ENCODE measurements around the gene CEACAM19. TPM values are rescaled to one million over a fixed set of nuclear protein-coding genes. Genes with fewer than 3 reads are reported as not detected.

Gene CEACAM19
- total RNA-seq, 1 experiment from 2014 or later: 3.5 TPM

DNA sequence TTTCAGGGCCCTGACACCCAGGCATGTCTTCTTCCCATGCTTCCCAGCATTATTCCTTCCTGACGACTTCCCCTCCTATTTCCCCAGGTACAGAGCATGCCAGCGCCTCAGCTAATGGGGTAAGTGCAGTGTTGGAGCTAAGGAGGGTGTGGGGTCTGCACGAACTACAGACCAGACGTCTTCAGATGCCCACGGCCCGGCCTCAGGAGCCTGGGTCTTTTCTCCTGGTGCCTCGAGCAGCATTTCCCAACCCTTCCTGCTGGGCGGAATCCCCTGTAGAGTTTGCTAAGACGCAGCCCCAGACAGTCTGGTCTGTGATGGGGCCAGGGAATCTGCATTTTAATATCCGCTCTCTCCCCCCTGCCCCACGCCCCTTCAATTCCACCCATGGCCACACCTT is 10.1 kb upstream of the CEACAM19 start:
- Histone ChIP-seq H2BK15ac (ENCODE audit: low read depth, low read length) (no peak overlapping the region), H2AFZ (ENCODE audit: low read length) (no peak overlapping the region), H3K9me3 (ENCODE audit: control insufficient read depth, low read depth, low read length) (no peaks in the 10 kb centered on the region), H4K20me1 (ENCODE audit: control insufficient read depth, insufficient read depth, insufficient read length) (no peaks in the 10 kb centered on the region), H3K23ac (ENCODE audit: insufficient read length, low read depth, low read length) (no peak overlapping the region), H3K9ac (ENCODE audit: extremely low read depth, insufficient read length, low read length) (no peak overlapping the region), H2BK12ac (ENCODE audit: insufficient read length, low read depth, low read length) (no peak overlapping the region), H3K79me2 (ENCODE audit: insufficient read depth, low read length) (no peaks in the 10 kb centered on the region), H4K5ac (ENCODE audit: insufficient read length, low read depth, low read length) (no peak overlapping the region), H3K56ac (ENCODE audit: insufficient read length, low read depth, low read length) (no peak overlapping the region), H2BK5ac (ENCODE audit: insufficient read length, low read length) (no peak overlapping the region), H3K18ac (ENCODE audit: insufficient read length, low read depth, low read length) (no peak overlapping the region), H3K27me3 (ENCODE audit: insufficient read depth, low read length) (no peaks in the 10 kb centered on the region), H3K14ac (ENCODE audit: insufficient read depth, low read length) (no peak overlapping the region), H3K23me2 (ENCODE audit: insufficient read length, low read depth, low read length, poor library complexity, severe bottlenecking) (no peaks in the 10 kb centered on the region), H2BK20ac (ENCODE audit: low read depth, low read length, poor library complexity, severe bottlenecking) (no peak overlapping the region), H3K79me1 (ENCODE audit: insufficient read depth, low read depth, low read length, poor library complexity, severe bottlenecking) (no peaks in the 10 kb centered on the region), H3K4me2 (ENCODE audit: insufficient read depth, insufficient read length, low read length) (no peak overlapping the region), H3T11ph (ENCODE audit: low read length) (no peak overlapping the region), H3K27ac (ENCODE audit: insufficient read length, low read depth, low read length) (no peak overlapping the region), H4K8ac (replicated peaks; ENCODE audit: insufficient read length, low read depth, low read length) (no peak overlapping the region), H3K4me1 (ENCODE audit: insufficient read depth, low read length) (no peaks in the 10 kb centered on the region), H4K91ac (ENCODE audit: insufficient read length, low read depth, low read length) (no peak overlapping the region), H3K4ac (ENCODE audit: low read depth, low read length) (no peak overlapping the region), H2AK5ac (ENCODE audit: insufficient read length, low read length) (no peak overlapping the region), H2BK120ac (ENCODE audit: low read depth, low read length, poor library complexity, severe bottlenecking) (no peak overlapping the region)
- DNase-seq: no peak
- no peak overlapping the region for H3K4me3 Mint-ChIP-seq
- 0 out of 7 replicates have a peak overlapping the region, but pooled peaks of 1 of the 3 experiments have one; percentile 35 for H3K27ac Mint-ChIP-seq
- no peaks in the 10 kb centered on the region; the same call in 1 of the 2 replicates for H3K27me3 Mint-ChIP-seq (ENCODE audit: low read depth)
- peaks cover 28 to 62% (median 44%) of the 10 kb centered on the region in 3 experiments; a peak in 6 of 7 replicates for H3K36me3 Mint-ChIP-seq (ENCODE audit: insufficient read depth in 1 of 3, low read depth in 3 of 3)
- H3K4me1 Mint-ChIP-seq: peaks cover 4 to 9% of the 10 kb centered on the region in 2 experiments; a peak in 3 of 4 replicates
- no peaks in the 10 kb centered on the region for H3K9me3 Mint-ChIP-seq
- TF ChIP-seq, protein P1, sequence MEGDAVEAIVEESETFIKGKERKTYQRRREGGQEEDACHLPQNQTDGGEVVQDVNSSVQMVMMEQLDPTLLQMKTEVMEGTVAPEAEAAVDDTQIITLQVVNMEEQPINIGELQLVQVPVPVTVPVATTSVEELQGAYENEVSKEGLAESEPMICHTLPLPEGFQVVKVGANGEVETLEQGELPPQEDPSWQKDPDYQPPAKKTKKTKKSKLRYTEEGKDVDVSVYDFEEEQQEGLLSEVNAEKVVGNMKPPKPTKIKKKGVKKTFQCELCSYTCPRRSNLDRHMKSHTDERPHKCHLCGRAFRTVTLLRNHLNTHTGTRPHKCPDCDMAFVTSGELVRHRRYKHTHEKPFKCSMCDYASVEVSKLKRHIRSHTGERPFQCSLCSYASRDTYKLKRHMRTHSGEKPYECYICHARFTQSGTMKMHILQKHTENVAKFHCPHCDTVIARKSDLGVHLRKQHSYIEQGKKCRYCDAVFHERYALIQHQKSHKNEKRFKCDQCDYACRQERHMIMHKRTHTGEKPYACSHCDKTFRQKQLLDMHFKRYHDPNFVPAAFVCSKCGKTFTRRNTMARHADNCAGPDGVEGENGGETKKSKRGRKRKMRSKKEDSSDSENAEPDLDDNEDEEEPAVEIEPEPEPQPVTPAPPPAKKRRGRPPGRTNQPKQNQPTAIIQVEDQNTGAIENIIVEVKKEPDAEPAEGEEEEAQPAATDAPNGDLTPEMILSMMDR (conservative IDR thresholded peaks at IDR 0.05): no peak
- no CpG with 5 or more reads among the region's 11 CpGs for WGBS (ENCODE audit: extremely low coverage, insufficient read length, low lambda C conversion rate)
